SK-MEL-5 (cell line): ENCODE measurements around the gene EHD4. TPM values are rescaled to one million over a fixed set of nuclear protein-coding genes. Genes with fewer than 3 reads are reported as not detected.

Source experiments
- DNase-seq: peaks from one replicate; pipeline ENCODE4 v3.0.0-alpha.2; 2016; ENCODE audit warnings: low read depth, low spot score
- in situ Hi-C: cut with HindIII; loops from 2 replicates; pipeline ENCODE4 v1.10.0; 2016; ENCODE audit warnings: low sequenced_read_pairs, high pct_unique_total_duplicates, low pct_unique_long_range_greater_than_20kb
- total RNA-seq: library from RNA; depleted of rRNA; stranded (reverse); fragments of >200 nt; shearing (Covaris generic); gene quantifications from 2 replicates; pipeline ENCODE4 v1.2.3, GENCODE V29; 2014

EHD4 gene
- total RNA-seq, 1 experiment from 2014 or later: 4.9 TPM

DNA sequence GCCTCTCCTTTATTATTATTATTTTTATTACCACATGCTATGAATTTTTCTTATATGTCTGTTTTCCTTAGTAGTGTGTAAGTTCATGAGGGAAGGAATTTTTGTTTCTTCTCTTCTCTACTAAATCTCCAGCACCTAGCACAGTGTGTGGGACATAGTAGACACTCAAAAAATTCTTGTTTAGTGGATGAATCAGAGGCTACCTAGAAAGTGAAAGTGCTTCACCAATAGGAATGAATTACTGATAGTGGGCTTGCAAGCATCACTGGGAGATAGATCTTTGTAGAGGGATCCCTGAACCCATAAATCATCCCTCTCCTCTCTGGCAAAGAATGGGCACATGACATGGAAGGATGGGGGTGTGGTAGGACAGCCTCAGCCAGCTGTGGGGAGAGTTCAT is 87.0 kb downstream of the EHD4 start:
- no peak for DNase-seq
- in situ Hi-C loops: no loop called here

DNA sequence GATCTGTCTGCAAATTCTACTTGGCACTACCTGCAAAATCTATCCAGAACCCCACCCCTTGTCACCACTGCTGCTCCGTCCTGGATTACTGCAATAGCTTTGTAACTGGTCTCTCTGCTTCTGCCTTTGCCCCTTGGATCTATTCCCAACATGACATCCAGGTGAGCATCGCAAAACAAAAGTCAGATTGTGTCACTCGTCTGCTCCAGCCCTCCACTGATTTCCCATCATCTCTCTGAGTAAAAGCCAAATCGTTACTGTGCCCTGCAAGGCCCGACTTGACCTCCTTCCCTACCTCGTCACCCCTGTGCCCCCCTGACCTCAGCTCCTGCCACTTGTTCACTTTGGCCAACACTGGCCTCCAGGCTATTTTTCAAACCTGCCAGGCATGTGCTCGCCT is 87.9 kb downstream of the EHD4 start:
- in situ Hi-C loops: no loop called here
- DNase-seq: no peak

DNA sequence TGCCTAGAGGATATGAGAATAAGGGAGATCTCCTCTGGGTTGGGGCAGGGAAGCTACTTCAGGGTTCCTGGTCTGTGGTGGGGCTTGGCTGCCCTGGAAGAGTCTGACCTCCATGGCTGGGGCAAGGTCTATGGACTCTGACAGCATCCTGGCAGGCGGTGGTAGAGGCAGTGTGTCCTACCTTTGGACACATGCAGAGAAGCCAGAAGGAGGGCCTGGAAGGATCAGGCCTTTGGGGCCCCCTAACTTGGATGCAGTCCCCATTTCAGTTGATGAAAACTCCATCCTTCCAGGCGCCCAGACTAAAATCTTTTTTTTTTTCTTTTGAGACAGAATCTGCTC is 88.9 kb downstream of the EHD4 start:
- DNase-seq: no peak
- in situ Hi-C loops: no loop called here

DNA sequence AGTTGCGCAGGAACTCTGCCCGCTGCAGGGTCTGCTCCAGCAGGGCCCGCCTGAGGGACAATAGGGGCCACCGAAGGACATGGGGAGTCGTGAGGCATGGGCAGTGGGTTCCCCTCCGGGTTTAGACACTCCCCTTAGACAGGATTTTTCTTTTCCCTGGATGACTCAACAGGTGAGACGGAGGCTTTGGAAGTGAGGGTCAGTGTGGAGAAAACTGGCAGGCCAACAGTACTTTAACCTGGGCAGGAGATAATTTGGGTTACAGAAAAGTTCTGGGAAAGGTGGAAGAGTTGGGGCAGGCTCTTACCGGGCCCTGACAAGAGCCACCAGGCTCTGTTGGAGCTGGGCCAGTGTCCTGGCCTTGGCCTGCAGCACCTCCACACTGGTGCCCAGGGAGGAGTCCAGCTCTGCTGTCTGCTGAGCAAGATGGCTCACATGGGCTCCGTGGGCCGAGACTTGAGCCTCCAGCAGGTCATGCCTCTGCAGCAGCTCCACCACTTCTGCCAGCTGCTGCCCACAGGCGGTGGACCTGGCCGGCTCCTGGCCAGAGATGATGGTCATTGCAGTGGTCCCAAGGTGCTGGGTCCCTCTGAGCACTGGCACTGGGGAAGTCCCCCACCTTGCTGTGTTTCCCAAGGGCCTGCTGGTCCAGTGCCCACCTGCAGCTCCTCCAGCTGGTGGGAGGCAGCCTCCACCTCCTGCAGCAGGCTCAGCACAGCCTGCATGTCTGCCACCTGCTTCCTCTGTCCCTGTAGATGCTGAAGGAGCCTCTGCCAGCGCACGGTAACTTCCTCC is 89.5 kb downstream of the EHD4 start:
- no peak for DNase-seq
- in situ Hi-C loops: no loop called here

DNA sequence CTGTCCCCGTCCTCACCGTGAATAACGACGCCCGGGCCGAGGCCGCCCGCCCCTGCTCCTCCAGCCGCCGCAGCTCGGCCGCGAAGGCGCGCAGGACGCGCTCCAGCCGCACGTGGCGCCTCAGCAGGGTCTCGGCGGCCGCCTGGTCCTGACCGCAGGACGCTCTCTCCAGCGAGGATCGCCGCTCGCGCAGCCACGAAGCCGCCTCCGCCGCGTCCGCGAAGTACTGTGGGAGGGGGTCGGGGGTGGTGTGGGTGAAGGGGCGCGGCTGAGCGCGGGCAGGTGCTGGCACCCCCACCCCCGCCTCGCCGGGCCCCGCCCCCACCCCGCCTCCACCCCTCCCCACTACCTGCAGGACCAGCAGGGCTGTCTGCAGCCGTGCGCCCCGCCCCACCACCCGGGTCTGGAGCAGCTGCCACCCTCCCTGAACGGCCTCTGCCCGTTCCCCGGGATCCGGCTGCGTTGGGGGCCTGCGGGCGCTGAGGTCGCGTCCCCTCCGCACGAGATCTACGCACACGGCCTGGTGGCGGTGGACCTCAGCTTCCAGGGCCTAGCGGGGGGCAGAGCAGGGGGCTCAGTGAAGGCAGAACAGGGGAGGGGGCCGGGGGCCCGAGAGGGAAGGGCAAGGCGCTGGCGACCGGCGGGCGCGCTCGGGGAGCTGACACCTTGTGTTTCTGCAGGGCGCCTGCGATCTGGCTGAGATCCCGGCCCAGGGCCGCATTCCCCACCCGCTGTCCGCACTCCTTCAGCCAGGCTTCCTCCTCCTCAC is 90.3 kb downstream of the EHD4 start:
- in situ Hi-C loops: no loop called here
- DNase-seq: no peak

DNA sequence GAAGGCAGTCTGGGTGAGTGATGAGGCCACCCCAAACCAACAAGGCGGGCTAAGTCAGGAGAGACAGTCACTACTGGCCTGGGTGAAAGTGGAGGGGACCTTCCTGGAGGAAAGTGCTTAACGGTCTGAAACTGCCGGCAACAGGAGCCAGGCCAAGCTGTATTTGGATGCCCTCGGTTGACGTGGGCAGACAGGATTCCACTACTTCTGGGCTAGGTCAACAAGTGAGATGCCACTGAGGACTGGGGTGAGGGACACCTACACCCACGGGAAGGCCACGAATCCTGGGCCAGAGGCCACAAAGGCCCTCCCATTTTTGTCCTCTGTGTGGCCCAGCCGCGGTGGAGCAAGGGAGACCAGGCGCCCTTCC is 90.8 kb downstream of the EHD4 start:
- no peak for DNase-seq
- in situ Hi-C loops: no loop called here

DNA sequence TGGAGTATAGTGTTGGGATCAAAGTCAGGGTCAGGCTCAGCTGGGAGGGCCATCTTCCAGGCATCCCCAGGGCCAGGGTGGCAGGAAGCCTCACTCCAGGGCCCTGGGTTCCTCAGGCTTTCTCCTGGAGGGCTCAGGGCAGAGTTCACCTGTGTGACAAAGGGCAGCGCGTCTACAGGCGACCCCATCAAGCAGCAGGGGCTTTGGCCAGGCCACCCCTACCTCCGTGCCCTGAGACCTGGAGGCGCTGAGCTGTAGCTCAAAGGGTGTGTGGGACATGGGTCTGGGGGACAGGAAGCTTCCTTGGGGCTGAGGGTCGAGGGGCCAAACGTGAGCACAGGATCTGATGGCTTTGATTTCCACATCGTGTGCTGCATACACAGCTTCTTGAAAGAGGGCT is 91.3 kb downstream of the EHD4 start:
- in situ Hi-C loops: no loop called here
- no peak for DNase-seq

DNA sequence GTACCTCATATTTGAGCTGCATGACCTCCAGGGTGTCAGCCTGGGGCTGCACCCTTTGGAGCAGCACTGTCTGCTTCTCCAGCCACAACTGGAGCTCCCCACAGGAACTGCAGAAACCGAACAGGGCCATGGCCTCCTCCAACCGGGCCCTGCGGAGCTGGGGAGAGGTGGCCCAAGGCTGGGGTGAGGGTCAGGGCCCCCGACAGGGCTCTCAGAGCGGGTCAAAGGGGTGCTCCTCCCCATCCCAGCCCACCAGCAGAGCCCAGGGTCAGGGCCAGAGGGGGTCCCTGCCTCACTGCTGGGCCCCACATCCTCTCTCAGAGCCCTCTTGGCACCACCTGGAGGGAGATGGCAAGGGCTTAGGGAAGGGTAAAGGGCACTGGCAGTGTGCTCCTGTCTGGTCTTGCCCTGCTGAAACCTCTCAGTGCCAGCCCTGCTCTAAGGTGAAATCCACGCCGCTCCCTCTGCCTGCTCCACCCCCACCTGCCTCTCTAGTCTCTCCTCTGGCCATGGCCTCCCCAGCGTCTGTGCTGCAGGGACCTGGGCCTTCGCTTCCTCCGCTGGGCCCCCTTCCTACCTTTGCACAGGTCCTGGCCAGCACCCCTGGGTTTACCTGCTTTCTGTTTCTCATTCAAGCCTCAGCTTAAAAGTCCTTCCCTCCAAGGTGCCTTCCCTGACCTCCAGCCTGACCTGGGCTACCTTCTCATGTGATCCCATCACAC is 92.0 kb downstream of the EHD4 start:
- DNase-seq: no peak
- in situ Hi-C loops: no loop called here

DNA sequence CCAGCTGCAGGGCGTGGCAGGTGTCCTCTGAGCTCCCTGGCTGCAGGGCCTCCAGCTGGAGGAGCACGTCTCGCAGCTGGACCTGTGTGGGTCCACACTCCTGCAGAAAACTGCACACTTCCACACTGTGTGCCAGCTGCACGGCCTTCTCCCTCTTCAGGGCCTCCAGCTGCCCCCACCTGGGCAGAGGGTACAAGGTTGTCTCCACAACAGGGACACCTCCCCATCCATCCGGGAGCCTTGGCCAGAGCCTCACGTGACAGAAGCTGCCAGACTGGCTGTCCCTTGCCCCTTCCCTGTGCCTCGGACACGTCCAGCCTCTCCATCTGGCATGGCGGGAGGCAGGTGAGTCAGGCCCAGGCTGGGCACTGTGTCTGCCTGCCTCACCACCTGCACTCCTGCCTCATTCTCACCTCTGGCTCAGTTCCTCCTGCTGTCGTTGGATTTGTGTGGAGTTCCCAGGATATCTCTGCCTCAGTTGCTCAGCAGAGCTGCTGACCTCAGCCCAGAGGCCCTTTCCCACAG is 93.0 kb downstream of the EHD4 start:
- no peak for DNase-seq
- in situ Hi-C loops: no loop called here

DNA sequence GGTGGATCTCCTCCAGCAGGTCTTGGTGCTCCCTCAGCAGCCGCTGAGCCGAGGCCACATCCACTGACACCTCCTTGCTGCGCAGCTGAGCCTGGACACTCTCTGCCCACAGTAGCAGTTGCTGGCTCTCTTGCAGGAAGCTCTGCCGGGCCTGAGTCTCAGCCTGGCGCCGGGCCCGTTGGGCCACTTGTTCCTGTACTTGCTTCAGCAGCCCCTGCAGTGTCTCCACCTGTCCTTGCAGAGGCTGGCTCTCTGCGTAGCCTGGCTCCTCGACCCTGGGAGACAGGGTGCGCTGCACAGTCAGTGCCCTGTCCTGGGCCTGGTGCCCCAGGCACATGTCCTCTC is 94.0 kb downstream of the EHD4 start:
- in situ Hi-C loops: no loop called here
- DNase-seq: no peak

DNA sequence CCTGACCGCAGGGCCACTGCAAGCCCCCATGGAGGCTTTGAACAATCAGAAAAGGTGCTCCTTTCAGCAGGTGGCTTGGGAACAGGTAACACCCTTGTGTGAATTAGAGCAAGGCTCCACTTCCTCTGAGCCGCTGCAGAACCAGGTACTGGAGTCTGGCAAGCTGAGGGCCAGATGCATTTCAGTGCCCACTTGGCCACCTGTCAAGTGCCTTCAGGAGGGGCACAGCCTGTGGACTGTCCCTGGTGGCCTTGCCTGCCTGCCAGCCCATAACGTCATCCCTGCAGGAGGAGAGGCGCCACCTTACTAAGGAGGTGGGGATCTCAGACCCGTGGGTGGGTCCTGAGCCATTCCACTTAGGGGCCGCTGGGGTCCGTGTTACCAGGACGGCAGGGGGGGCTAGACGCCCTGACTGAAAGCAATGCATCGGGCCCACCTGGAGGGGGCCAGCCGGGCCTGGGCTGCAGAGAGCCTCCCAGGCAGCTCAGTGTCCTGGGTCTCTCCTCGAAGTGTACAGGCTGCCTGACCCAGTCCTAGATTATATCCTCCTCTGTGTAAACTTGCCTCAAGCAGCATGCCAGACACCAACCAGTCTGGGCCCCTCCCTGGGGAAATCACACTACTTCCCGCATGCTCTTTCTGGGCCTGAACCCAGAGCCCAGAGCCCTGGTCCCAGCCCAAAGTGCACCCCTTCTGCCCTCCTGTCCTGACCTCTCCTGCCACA is 94.6 kb downstream of the EHD4 start:
- in situ Hi-C loops: no loop called here
- DNase-seq: no peak

DNA sequence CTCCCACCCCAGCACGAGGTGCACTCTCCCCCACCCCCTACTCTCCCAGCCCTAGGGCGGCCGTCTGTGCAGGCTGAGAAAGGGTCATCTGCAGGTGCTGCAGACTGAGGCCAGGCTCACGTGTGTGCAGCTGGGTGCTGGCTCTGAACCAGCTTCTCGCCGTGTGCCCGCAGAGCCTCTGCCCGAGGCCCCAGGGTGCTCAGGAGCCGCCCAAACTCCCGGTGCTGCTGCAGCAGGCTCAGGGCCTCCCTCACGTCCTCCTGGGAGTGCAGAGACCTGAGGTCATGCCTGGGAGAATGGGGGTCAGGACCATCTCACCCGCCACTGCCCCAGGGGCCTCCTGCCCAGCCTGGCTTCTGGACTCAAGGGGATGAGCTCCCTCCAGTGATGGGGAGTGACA is 95.7 kb downstream of the EHD4 start:
- no peak for DNase-seq
- in situ Hi-C loops: no loop called here

DNA sequence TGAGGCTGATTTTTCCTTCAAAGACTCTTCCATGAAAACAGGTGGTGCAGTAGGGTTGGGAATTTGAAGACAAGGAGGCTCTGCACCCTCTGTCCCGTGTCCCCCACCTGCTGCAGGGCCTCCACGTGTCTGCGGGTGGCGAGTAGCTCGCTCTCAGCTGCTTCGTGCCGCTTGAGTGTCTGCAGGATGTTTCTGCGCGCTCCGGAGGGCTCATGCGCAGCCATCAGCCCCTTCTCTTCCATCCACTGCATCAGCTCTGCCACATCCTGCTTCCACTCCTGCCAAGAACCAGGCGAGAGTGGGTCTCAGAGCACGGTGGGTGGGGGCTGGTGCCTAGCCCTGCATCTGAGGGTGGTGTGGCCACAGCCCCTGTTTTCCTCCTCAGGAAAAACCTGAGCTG is 96.3 kb downstream of the EHD4 start:
- in situ Hi-C loops: no loop called here

DNA sequence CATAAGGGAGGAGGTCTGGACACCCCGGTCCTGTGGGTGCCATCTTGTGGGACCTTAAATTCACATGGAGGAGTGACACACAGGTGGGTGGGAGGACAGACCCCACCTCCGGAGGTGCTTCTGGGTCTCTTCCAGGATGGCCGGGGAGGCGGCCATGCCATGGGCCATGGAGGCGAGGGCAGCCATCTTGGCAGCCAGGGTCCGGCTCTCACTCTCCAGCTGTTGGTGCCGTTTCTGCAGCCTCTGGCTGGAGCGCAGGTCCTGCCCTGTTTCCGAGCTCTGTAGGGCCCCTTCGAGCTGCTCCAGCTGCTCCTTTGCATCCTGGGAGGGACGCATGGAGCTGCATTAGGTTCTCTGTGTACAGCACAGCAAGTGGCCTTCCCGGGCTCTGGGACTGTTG is 97.6 kb downstream of the EHD4 start:
- in situ Hi-C loops: no loop called here
- no peak for DNase-seq

More for the DNA sequence above, 96.3 kb downstream of the EHD4 start:
- no peak for DNase-seq

DNA sequence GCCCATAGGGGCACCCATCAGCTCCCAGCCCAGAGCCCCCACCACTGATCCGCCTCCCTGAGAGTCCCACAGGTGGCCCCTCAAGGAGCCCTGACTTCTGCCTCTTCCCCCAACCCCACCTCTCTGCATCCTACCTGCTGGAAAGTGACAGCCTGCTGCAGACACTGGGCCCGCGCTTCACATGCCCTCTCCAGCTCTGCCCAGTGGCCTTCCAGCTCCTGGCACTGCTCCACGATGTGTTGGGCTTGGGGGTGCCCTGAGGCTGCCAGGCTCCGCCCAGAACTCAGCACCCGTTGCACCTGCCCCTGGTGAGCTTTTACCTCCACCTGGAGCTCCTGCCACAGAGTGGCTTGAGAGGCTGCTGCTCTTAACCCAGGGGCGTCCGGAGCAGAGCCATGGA is 98.6 kb downstream of the EHD4 start:
- in situ Hi-C loops: no loop called here
- DNase-seq: no peak

DNA sequence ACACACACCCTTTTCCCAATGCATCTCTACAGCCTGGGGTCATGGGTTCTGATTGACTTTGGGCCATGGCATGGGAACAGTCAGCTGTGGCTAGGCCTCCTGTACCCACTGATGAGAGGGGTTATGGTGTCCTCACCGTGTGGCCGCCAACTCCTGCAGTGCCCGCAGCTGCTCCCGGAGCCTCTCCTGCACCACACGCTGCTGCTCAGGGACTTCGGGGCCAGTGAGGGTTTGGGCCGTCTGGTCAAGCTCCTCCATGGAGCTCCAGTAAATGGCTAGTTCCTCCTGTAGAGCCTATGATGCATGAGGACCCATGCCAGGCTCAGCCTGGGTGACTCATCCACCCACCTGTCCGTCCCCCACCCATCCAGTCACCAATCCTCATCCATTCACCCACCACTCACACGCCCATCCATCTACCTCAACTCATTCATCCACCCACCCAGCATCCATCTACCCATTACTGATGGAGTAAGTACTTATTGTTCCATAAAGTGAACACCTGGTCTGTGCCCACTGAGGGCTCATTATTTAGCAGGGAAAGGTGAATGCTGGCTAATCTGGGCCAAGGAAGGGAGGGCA is 100.1 kb downstream of the EHD4 start:
- in situ Hi-C loops: no loop called here
- DNase-seq: no peak

DNA sequence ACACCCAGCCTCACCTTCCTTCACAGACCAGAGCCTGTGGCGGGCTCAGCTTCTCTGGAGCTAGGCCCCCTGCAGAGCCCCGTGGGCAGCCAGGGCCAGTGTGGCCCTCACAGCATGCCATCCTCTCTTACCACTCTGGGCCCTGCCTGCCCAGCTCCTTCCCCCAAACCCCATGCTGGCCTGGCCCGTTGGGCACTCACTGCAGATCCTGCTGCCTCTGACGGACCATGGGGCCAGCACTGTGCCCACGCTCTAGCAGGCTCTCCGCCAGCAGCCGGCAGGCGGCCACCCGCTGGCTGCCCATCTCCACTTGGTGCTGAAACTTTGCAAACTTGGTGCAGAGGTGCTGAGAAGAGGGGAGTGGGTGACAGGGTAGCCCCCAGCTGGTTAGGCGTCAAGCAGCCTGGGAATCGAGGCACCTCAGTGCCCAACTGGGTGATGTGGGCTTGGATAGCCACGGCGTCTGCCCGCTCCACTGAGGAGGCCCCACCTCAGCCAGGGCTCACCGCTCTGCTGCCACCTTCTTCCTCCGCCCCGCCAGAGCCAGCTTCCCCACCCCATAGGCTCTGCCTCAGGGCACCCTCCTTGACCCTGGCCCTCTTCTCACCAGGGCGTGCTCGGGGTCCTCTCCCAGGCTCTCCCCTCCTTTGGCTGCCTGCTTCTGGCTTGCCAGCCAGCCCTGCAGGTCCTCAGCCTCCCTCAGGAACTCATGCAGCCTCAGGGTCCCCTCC is 101.0 kb downstream of the EHD4 start:
- in situ Hi-C loops: no loop called here

More for the DNA sequence above, 101.0 kb downstream of the EHD4 start:
- no peak for DNase-seq
